ENCODE results near the gene RGS12.

GRCh38 chr4:3330707-3331106 lies 37.9 kb downstream of the RGS12 start:
- TF ChIP-seq CTCF (IDR thresholded peaks at IDR 0.05) (no peak), ZFX (IDR thresholded peaks at IDR 0.05; ENCODE audit: borderline replicate concordance) (no peak)
